ENCODE data around the gene MCC.

- TF ChIP-seq CTCF (IDR thresholded peaks at IDR 0.05) (no peak), POLR2A (IDR thresholded peaks at IDR 0.05) (no peak), EP300 (IDR thresholded peaks at IDR 0.05) (no peak)
Measured at GRCh38 chr5:113125371-113125770, 362.9 kb downstream of the MCC start.

Data from ovary (tissue), 3 donors.